ENCODE results near the gene RTTN. TPM values are rescaled to one million over a fixed set of nuclear protein-coding genes. Genes with fewer than 3 reads are reported as not detected.

Gene RTTN
- total and polyA plus RNA-seq, 2 of the 4 experiments (the other 2 are of a cell fraction): 5.8 to 19.9 TPM

- no peak for TF ChIP-seq CHD1 (IDR thresholded peaks at IDR 0.05; ENCODE audit: low read depth, low read length)
Observed at GRCh38 chr18:69956665-69957620, 248.5 kb downstream of the RTTN start (continued).

DNA sequence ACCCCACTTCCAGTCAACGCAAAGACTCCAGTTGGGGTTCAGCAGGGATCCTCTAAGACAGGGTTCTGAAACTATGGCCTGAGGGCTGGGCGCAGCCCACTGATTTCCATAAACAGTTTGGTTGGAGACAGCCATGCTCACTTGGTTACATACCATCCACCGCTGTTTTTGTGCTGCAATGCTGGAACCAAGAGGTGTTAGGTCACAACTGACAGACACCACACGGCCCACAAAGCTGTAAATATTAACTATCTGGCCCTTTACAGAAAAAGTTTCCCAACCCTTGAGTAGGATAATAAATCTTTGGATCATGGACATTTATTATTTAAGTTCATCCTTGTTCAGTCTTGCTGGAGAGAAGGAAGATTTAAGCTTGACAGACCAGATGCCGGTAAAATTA lies 249.4 kb downstream of the RTTN start:
- Histone ChIP-seq H3K79me1 (ENCODE audit: low read depth in 1 of 2, low read length in 2 of 2) (no peaks in the 10 kb centered on the region), H3K9ac (ENCODE audit: low read depth, low read length) (no peak overlapping the region), H3K36me3 (ENCODE audit: control insufficient read depth, insufficient read depth, low read length) (no peaks in the 10 kb centered on the region), H3K14ac (replicated peaks; ENCODE audit: low read depth, low read length) (no peak overlapping the region), H2BK5ac (ENCODE audit: low read depth, low read length, poor library complexity, severe bottlenecking) (no peak overlapping the region), H3K9me1 (ENCODE audit: insufficient read depth, low read length) (no peaks in the 10 kb centered on the region), H3K4ac (ENCODE audit: low read depth, low read length) (no peak overlapping the region), H2BK120ac (ENCODE audit: low read depth, low read length) (no peak overlapping the region), H3K27me3 (ENCODE audit: control insufficient read depth, insufficient read depth, low read length) (no peaks in the 10 kb centered on the region), H4K20me1 (ENCODE audit: insufficient read depth, low read length) (no peaks in the 10 kb centered on the region), H4K8ac (ENCODE audit: low read depth in 2 of 2, low read length in 2 of 2) (no peak overlapping the region), H3K18ac (ENCODE audit: low read depth, low read length) (no peak overlapping the region), H2BK15ac (ENCODE audit: low read depth, low read length) (no peak overlapping the region), H4K5ac (ENCODE audit: low read depth, low read length) (no peak overlapping the region), H2AK9ac (replicated peaks; ENCODE audit: low read depth, low read length, poor library complexity) (no peak overlapping the region), H2BK20ac (ENCODE audit: low read depth, low read length) (no peak overlapping the region), H3K56ac (ENCODE audit: extremely low read depth, insufficient read depth, low read length) (no peak overlapping the region), H3K4me3 (ENCODE audit: insufficient read depth, low read depth, low read length) (no peak overlapping the region), H3K27ac (ENCODE audit: insufficient read depth, low read length) (no peak overlapping the region), H2AK5ac (ENCODE audit: low read depth, low read length) (no peak overlapping the region), H3K23ac (ENCODE audit: low read depth, low read length) (no peak overlapping the region), H3K4me2 (ENCODE audit: low read depth, low read length) (no peak overlapping the region), H3K4me1 (ENCODE audit: control insufficient read depth, insufficient read depth, low read length) (peaks cover 3% of the 10 kb centered on the region), H3K9me3 (ENCODE audit: control insufficient read depth, insufficient read depth, low read length) (no peaks in the 10 kb centered on the region), H2AFZ (replicated peaks; ENCODE audit: low read length, poor library complexity) (no peak overlapping the region), H4K91ac (ENCODE audit: insufficient read depth, low read depth, low read length) (no peak overlapping the region)
- DNase-seq (no peak), ATAC-seq (ENCODE audit: low read depth) (no peak)
- in situ Hi-C loops (cut with MboI; ENCODE audit: low sequenced_read_pairs): no loop called here
- BruUV-seq (replicated peaks): no TSS peak
- no peak for TF ChIP-seq ELK1 (IDR thresholded peaks at IDR 0.05; ENCODE audit: borderline replicate concordance, low read depth, low read length)
- no peak for TF ChIP-seq NFE2L2 (IDR thresholded peaks at IDR 0.05; ENCODE audit: low read depth, low read length)
- no peak for TF ChIP-seq FOS (IDR thresholded peaks at IDR 0.05; ENCODE audit: low read depth, low read length)
- TF ChIP-seq RAD21 (IDR thresholded peaks at IDR 0.05; ENCODE audit: low read length): no peak
- no peak for TF ChIP-seq BHLHE40 (IDR thresholded peaks at IDR 0.05; ENCODE audit: low read depth, low read length)
- TF ChIP-seq POLR2A (IDR thresholded peaks at IDR 0.05; ENCODE audit: low read depth, low read length): no peak
- dilution Hi-C loops (cut with HindIII; ENCODE audit: low sequenced_read_pairs, unreplicated experiment): no loop called here
- intact Hi-C loops (cut with micrococcal nuclease): no loop called here
- no CpG with 5 or more reads among the region's 5 CpGs for WGBS, 2 experiments (ENCODE audit: extremely low coverage in 2 of 2, insufficient read length in 1 of 2)
- ChIA-PET CTCF (interaction anchor here (0.7 kb wide), 1 partner anchor 175 kb away, joined by 3 read pairs; no protein-coding TSS in a partner anchor), POLR2A (ENCODE audit: unreplicated experiment) (no interaction called here)
